Liver (tissue), 9 donors: ENCODE results near the gene SLFN12L. TPM values are rescaled to one million over a fixed set of nuclear protein-coding genes. Genes with fewer than 3 reads are reported as not detected.
"Not testable (repeated sequence)": the region's sequence is repeated elsewhere in the genome, so short reads cannot be mapped to it uniquely, and the experiment has no call there.

Experiments
- DNase-seq: peaks from one replicate; pipeline ENCODE4 v3.0.0-alpha.2; 2017; ENCODE audit warnings: low spot score
- H3K27ac ChIP-seq, 2 donors: one replicate each; pipeline ENCODE4 v1.7.0; 2013; ENCODE audit warnings: inconsistent platforms in 2 of 2, low read length in 2 of 2, control low read depth in 1 of 2, low read depth in 1 of 2, mild to moderate bottlenecking in 1 of 2
- H3K27me3 ChIP-seq, 4 donors: one replicate each; pipeline versions ENCODE4 v1.6.1 to v1.7.0; 2013; ENCODE audit warnings: low read length in 3 of 4, inconsistent platforms in 1 of 4, mild to moderate bottlenecking in 1 of 4, moderate library complexity in 1 of 4; ENCODE audit not compliant: control insufficient read depth in 4 of 4, insufficient read depth in 4 of 4
- H3K36me3 ChIP-seq, 4 donors: one replicate each; pipeline versions ENCODE4 v1.6.1 to v1.7.0; 2013; ENCODE audit warnings: low read length in 3 of 4, mild to moderate bottlenecking in 3 of 4, low read depth in 1 of 4, moderate library complexity in 1 of 4; ENCODE audit not compliant: control insufficient read depth in 4 of 4, insufficient read depth in 3 of 4
- H3K4me1 ChIP-seq, 4 donors: one replicate each; pipeline versions ENCODE4 v1.6.1 to v1.7.0; 2013; ENCODE audit warnings: low read length in 3 of 4, mild to moderate bottlenecking in 3 of 4, moderate library complexity in 1 of 4; ENCODE audit not compliant: control insufficient read depth in 4 of 4, insufficient read depth in 4 of 4
- H3K4me3 ChIP-seq, 3 donors: one replicate each; pipeline versions ENCODE4 v1.6.1 to v1.7.0; 2013; ENCODE audit warnings: low read length in 3 of 3, control low read depth in 1 of 3, low read depth in 1 of 3, mild to moderate bottlenecking in 1 of 3
- H3K9ac ChIP-seq, 2 donors: one replicate each; pipeline ENCODE4 v1.7.0; 2013; ENCODE audit warnings: low read length in 2 of 2, mild to moderate bottlenecking in 2 of 2, moderate library complexity in 2 of 2, control low read depth in 1 of 2, low read depth in 1 of 2
- H3K9me3 ChIP-seq, 4 donors: one replicate each; pipeline versions ENCODE4 v1.6.1 to v1.7.0; 2013; ENCODE audit warnings: low read length in 3 of 4; ENCODE audit not compliant: control insufficient read depth in 4 of 4
- ATF3 ChIP-seq: IDR thresholded peaks from 2 replicates; pipeline ENCODE4 v1.6.1; 2016; ENCODE audit warnings: antibody characterized with exemption
- EGR1 ChIP-seq, 2 donors: IDR thresholded peaks; 2 replicates each; pipeline ENCODE4 v1.6.1; 2016 to 2018; ENCODE audit warnings: antibody characterized with exemption in 2 of 2, low read depth in 2 of 2
- FOXA1 ChIP-seq: IDR thresholded peaks from 2 replicates; pipeline ENCODE4 v1.6.1; 2016; ENCODE audit warnings: antibody characterized with exemption
- FOXA2 ChIP-seq: IDR thresholded peaks from 2 replicates; pipeline ENCODE4 v1.6.1; 2016; ENCODE audit warnings: antibody characterized with exemption
- GABPA ChIP-seq, 2 donors: IDR thresholded peaks in 1 of 2; conservative IDR thresholded peaks in 1 of 2; 2 replicates each; pipeline ENCODE4 v1.6.1; 2016; ENCODE audit warnings: antibody characterized with exemption in 2 of 2, mild to moderate bottlenecking in 1 of 2, moderate library complexity in 1 of 2
- JUND ChIP-seq, 2 donors: IDR thresholded peaks; 2 replicates each; pipeline ENCODE4 v1.6.1; 2016; ENCODE audit warnings: antibody characterized with exemption in 2 of 2
- NR2F2 ChIP-seq: IDR thresholded peaks from 2 replicates; pipeline ENCODE4 v1.6.1; 2016; ENCODE audit warnings: antibody characterized with exemption
- RAD21 ChIP-seq, 2 donors: IDR thresholded peaks; 2 replicates each; pipeline ENCODE4 v1.6.1; 2016; ENCODE audit warnings: antibody characterized with exemption in 2 of 2, mild to moderate bottlenecking in 2 of 2
- REST ChIP-seq: IDR thresholded peaks from 2 replicates; pipeline ENCODE4 v1.6.1; 2016; ENCODE audit warnings: antibody characterized with exemption, mild to moderate bottlenecking
- RXRA ChIP-seq, 2 donors: IDR thresholded peaks; 2 replicates each; pipeline ENCODE4 v1.6.1; 2017 to 2018; ENCODE audit warnings: antibody characterized with exemption in 2 of 2, mild to moderate bottlenecking in 1 of 2
- SP1 ChIP-seq: IDR thresholded peaks from 2 replicates; pipeline ENCODE4 v1.6.1; 2018; ENCODE audit warnings: antibody characterized with exemption, mild to moderate bottlenecking
- TAF1 ChIP-seq: conservative IDR thresholded peaks from 2 replicates; pipeline ENCODE4 v1.6.1; 2016; ENCODE audit warnings: antibody characterized with exemption, mild to moderate bottlenecking
- ZBTB33 ChIP-seq: IDR thresholded peaks from 2 replicates; pipeline ENCODE4 v1.6.1; 2016; ENCODE audit warnings: antibody characterized with exemption
- WGBS: extraction: QIAGEN DNeasy Blood & Tissue Kit; methylation state at CpG from one replicate; pipeline ENCODE4 v1.1.7; 2013; 5-methylcytosine and 5-hydroxymethylcytosine counted together
- polyA plus RNA-seq, 2 donors: library from polyadenylated mRNA; stranded (reverse) in 1 of 2; unstranded in 1 of 2; fragments of 200-250 nt in 1 of 2; fragments of >200 nt in 1 of 2; fragmentation: Nextera tagmentation in 1 of 2; extraction: Ambion mirVana in 1 of 2; gene quantifications; one replicate each; pipeline versions ENCODE4 v1.2.1 to v1.2.3, GENCODE V29; 2013 to 2015
- total RNA-seq, 2 donors: library from RNA; depleted of rRNA; stranded (reverse); fragments of >200 nt; gene quantifications; one replicate each; pipeline ENCODE4 v1.2.3, GENCODE V29; 2014
- donor health status: healthy.
- donor health status: healthy.
- donor health status: healthy.
- donor health status: healthy.
- donor health status: healthy.

Gene SLFN12L
- total and polyA plus RNA-seq, 4 donors = 0.09 to 2.2 (median 0.27) TPM

- DNase-seq = no peak
- Histone ChIP-seq H3K9ac (no peak overlapping the region), H3K4me3 (no peak overlapping the region), H3K4me1 (no peaks in the 10 kb centered on the region), H3K36me3 (no peaks in the 10 kb centered on the region), H3K9me3 (no peaks in the 10 kb centered on the region), H3K27ac (no peak overlapping the region), H3K27me3 (peaks cover 0 to 11% (median 6%) of the 10 kb centered on the region in 4 donors)
- no peak for TF ChIP-seq SP1
- no peak for TF ChIP-seq FOXA2
- no peak for TF ChIP-seq FOXA1
- no peak for TF ChIP-seq RXRA (IDR thresholded peaks at IDR 0.05)
- no peak for TF ChIP-seq REST
- no peak for TF ChIP-seq ATF3
- TF ChIP-seq EGR1 (IDR thresholded peaks at IDR 0.05; ENCODE audit: low read depth in 2 of 2) = no peak
- TF ChIP-seq GABPA (IDR thresholded peaks at IDR 0.05 in 1 of 2, conservative IDR thresholded peaks at IDR 0.05 in 1 of 2) = no peak
- no peak for TF ChIP-seq TAF1
- TF ChIP-seq RAD21 (IDR thresholded peaks at IDR 0.05) = no peak
- no peak for TF ChIP-seq JUND (IDR thresholded peaks at IDR 0.05)
- no peak for TF ChIP-seq NR2F2
- WGBS = 79% methylated on average over 2 of the region's 2 CpGs
These were observed 27.4 kb downstream of the SLFN12L start for GRCh38 chr17:35510052-35510451.

DNA sequence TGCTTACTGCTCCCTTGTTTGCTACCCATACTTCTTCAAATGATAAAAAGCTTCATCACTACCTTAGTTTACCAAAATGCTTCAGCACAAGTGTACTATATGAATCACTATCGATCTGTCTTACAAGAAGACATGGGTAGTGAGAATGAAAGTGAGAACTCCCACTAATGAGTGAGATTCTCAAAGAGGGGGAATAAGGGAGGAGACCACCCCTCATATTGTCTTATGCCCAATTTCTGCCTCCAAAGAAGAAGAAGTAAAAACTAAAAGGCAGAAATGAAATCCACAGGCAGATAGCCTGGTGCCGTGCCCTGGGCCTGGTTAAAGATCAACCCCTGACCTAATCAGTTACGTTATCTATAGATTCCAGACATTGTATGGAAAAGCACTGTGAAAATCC lies 29.8 kb downstream of the SLFN12L start:
- not testable (repeated sequence) for H3K9me3 ChIP-seq, H3K36me3 ChIP-seq, DNase-seq, H3K27ac ChIP-seq, H3K9ac ChIP-seq, H3K27me3 ChIP-seq, H3K4me3 ChIP-seq, H3K4me1 ChIP-seq
- 61% methylated on average over 3 of the region's 3 CpGs for WGBS

- no peak overlapping the region for H3K27ac ChIP-seq
- WGBS = 59% methylated on average over 2 of the region's 2 CpGs
These were observed 37.9 kb downstream of the SLFN12L start for GRCh38 chr17:35499548-35499947.

More at GRCh38 chr17:35499548-35499947, 37.9 kb downstream of the SLFN12L start:
- Histone ChIP-seq H3K36me3 (no peaks in the 10 kb centered on the region), H3K9me3 (no peaks in the 10 kb centered on the region), H3K4me3 (no peak overlapping the region), H3K4me1 (no peaks in the 10 kb centered on the region), H3K9ac (no peak overlapping the region), H3K27me3 (peaks cover 2 to 31% (median 11%) of the 10 kb centered on the region in 4 donors)
- no peak for DNase-seq
- TF ChIP-seq REST = no peak
- no peak for TF ChIP-seq NR2F2
- TF ChIP-seq ZBTB33 = no peak
- no peak for TF ChIP-seq GABPA (IDR thresholded peaks at IDR 0.05 in 1 of 2, conservative IDR thresholded peaks at IDR 0.05 in 1 of 2)
- no peak for TF ChIP-seq FOXA2
